Ovary (tissue), 3 donors: Measurements from ENCODE around the gene NQO1.

Experiments used
- CTCF ChIP-seq, 3 donors: fragments of 450-650 bp in 2 of 3; fragments of 200-600 bp in 1 of 3; IDR thresholded peaks; one replicate each; pipeline versions ENCODE4 v1.5.1 to v1.8.0; 2016 to 2022; ENCODE audit warnings: antibody characterized with exemption in 3 of 3, mild to moderate bottlenecking in 1 of 3
- EP300 ChIP-seq: sonication (generic); formaldehyde crosslinking; IDR thresholded peaks from one replicate; pipeline ENCODE4 v1.6.1; 2017; ENCODE audit warnings: antibody characterized with exemption
- donor health status: DM: no; HTN: no; CAD: no.

GRCh38 chr16:69701866-69702265 is 24.5 kb downstream of the NQO1 start:
- TF ChIP-seq CTCF (IDR thresholded peaks at IDR 0.05) (no peak), EP300 (no peak)
